ENCODE data around the gene SOX10.

- TF ChIP-seq, protein P1, sequence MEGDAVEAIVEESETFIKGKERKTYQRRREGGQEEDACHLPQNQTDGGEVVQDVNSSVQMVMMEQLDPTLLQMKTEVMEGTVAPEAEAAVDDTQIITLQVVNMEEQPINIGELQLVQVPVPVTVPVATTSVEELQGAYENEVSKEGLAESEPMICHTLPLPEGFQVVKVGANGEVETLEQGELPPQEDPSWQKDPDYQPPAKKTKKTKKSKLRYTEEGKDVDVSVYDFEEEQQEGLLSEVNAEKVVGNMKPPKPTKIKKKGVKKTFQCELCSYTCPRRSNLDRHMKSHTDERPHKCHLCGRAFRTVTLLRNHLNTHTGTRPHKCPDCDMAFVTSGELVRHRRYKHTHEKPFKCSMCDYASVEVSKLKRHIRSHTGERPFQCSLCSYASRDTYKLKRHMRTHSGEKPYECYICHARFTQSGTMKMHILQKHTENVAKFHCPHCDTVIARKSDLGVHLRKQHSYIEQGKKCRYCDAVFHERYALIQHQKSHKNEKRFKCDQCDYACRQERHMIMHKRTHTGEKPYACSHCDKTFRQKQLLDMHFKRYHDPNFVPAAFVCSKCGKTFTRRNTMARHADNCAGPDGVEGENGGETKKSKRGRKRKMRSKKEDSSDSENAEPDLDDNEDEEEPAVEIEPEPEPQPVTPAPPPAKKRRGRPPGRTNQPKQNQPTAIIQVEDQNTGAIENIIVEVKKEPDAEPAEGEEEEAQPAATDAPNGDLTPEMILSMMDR (IDR thresholded peaks at IDR 0.05): no peak
- no peak for TF ChIP-seq POLR2AphosphoS5 (IDR thresholded peaks at IDR 0.05)
Measured at GRCh38 chr22:37985751-37986281, 1.5 kb upstream of the SOX10 start.
